ENCODE measurements around the gene POLR3B.

GRCh38 chr12:106446419-106447092 is 89.0 kb downstream of the POLR3B start:
- no peak for TF ChIP-seq EZH2 (IDR thresholded peaks at IDR 0.05)
- no peak for TF ChIP-seq POLR2AphosphoS5 (IDR thresholded peaks at IDR 0.05; ENCODE audit: borderline replicate concordance, low read depth, low read length)
- no peak for TF ChIP-seq FOXP2 (optimal IDR thresholded peaks at IDR 0.05; ENCODE audit: control extremely low read depth, extremely low read length, insufficient read depth)
